HepG2 (cell line): ENCODE results near the gene MYADML2. TPM values are rescaled to one million over a fixed set of nuclear protein-coding genes. Genes with fewer than 3 reads are reported as not detected.

Source experiments
- ATAC-seq: fragments of 200-7000 bp; cut with Tn5 transposase; 3 replicates; pipeline ENCODE4 v1.9.1; 2020; ENCODE audit warnings: mild to moderate bottlenecking, moderate library complexity
- BruUV-seq: library from RNA; stranded (reverse); fragments of 400-500 nt; replicated peaks from 2 replicates; lab custom pipeline; 2021; lab: Mats Ljungman, UMichigan
- CTCF ChIA-PET: fragments of 300-600 bp; formaldehyde crosslinking; extraction: SDS; loops from one replicate; lab custom pipeline; 2021; ENCODE audit warnings: low total read pairs, inconsistent platforms, low intra/inter-chr PET ratio; lab: Yijun Ruan, JAX
- POLR2A ChIA-PET: fragments of 350-600 bp; sonication (Branson Sonifier 250); formaldehyde crosslinking; loops from one replicate; lab custom pipeline; 2020; ENCODE audit warnings: antibody characterized with exemption, inconsistent platforms; lab: Yijun Ruan, JAX
- DNase-seq: peaks from one replicate; pipeline ENCODE4 v3.0.0-alpha.2; 2015; ENCODE audit warnings: low spot score
- FAIRE-seq: peaks from 3 replicates; lab custom pipeline; 2011; peaks lifted over from hg19 to GRCh38; lab: Jason Lieb, UNC
- H2AFZ ChIP-seq: one replicate; pipeline ENCODE4 v1.6.1; 2011; ENCODE audit warnings: low read length, inconsistent platforms
- H3K27ac ChIP-seq: fragments of 300-600 bp; 3 replicates; pipeline ENCODE4 v1.8.0; 2011; ENCODE audit warnings: mixed run types, mild to moderate bottlenecking, mixed read lengths, low read length, inconsistent platforms; ENCODE audit not compliant: insufficient read depth; ENCODE audit errors: extremely low read length
- H3K27me3 ChIP-seq, 2 experiments: fragments of 200-600 bp in 1 of 2; 2 replicates in 1 of 2; 3 replicates in 1 of 2; pipeline versions ENCODE4 v1.6.0 to v1.8.0; 2011; ENCODE audit warnings: low read length in 2 of 2, mild to moderate bottlenecking in 2 of 2, moderate library complexity in 2 of 2, inconsistent platforms in 1 of 2; ENCODE audit not compliant: insufficient read depth in 2 of 2, control insufficient read depth in 1 of 2
- H3K36me3 ChIP-seq, 2 experiments: fragments of 200-600 bp in 1 of 2; replicated peaks in 1 of 2; 2 replicates in 1 of 2; 3 replicates in 1 of 2; pipeline versions ENCODE4 v1.5.1 to v1.8.0; 2011; ENCODE audit warnings: low read length in 2 of 2, inconsistent platforms in 1 of 2; ENCODE audit not compliant: insufficient read depth in 2 of 2, control insufficient read depth in 1 of 2
- H3K4me1 ChIP-seq: 2 replicates; pipeline ENCODE4 v1.5.1; 2012; ENCODE audit warnings: low read length, inconsistent platforms; ENCODE audit not compliant: insufficient read depth
- H3K4me2 ChIP-seq: 2 replicates; pipeline ENCODE4 v1.6.0; 2011; ENCODE audit warnings: low read depth, low read length, inconsistent platforms
- H3K4me3 ChIP-seq, 3 experiments: fragments of 200-600 bp in 1 of 3; sonication (generic), shearing (Covaris generic) in 1 of 3; replicated peaks in 1 of 3; 2 replicates each; pipeline ENCODE4 v1.5.1; 2011 to 2016; ENCODE audit warnings: low read length in 3 of 3, inconsistent platforms in 2 of 3, low read depth in 2 of 3, mild to moderate bottlenecking in 2 of 3, control low read depth in 1 of 3, mixed read lengths in 1 of 3; ENCODE audit not compliant: insufficient read depth in 1 of 3
- H3K79me2 ChIP-seq: one replicate; pipeline ENCODE4 v1.6.1; 2011; ENCODE audit warnings: low read length, inconsistent platforms; ENCODE audit not compliant: insufficient read depth
- H3K9ac ChIP-seq: 2 replicates; pipeline ENCODE4 v1.6.0; 2011; ENCODE audit warnings: mild to moderate bottlenecking, low read depth, low read length, inconsistent platforms; ENCODE audit not compliant: insufficient read depth
- H3K9me3 ChIP-seq: 2 replicates; pipeline ENCODE4 v1.5.1; 2012; ENCODE audit warnings: mild to moderate bottlenecking, low read length
- H4K20me1 ChIP-seq: 2 replicates; pipeline ENCODE4 v1.6.0; 2011; ENCODE audit warnings: inconsistent platforms, mild to moderate bottlenecking, low read length, moderate library complexity; ENCODE audit not compliant: insufficient read depth
- CBX5 ChIP-seq: sonication (generic); formaldehyde crosslinking; IDR thresholded peaks from 2 replicates; pipeline ENCODE4 v1.4.0; 2020; ENCODE audit warnings: missing genetic modification reagents, borderline replicate concordance
- EED ChIP-seq: sonication (generic); formaldehyde crosslinking; IDR thresholded peaks from 2 replicates; pipeline ENCODE4 v1.5.0; 2020; ENCODE audit warnings: mild to moderate bottlenecking, missing genetic modification reagents
- EP300 ChIP-seq, 3 experiments: sonication (generic) in 1 of 3; formaldehyde crosslinking in 1 of 3; IDR thresholded peaks; 2 replicates each; pipeline versions ENCODE4 v1.5.1 to v1.6.1; 2011 to 2020; ENCODE audit warnings: low read depth in 2 of 3, low read length in 2 of 3, borderline replicate concordance in 1 of 3, improper control_type of control experiment in 1 of 3, mild to moderate bottlenecking in 1 of 3, missing genetic modification reagents in 1 of 3, moderate library complexity in 1 of 3
- HNRNPL ChIP-seq: fragments of 200-400 bp; formaldehyde crosslinking; IDR thresholded peaks from 2 replicates; pipeline ENCODE4 v1.6.1; 2017; ENCODE audit warnings: mild to moderate bottlenecking, low read depth, low read length
- IKZF4 ChIP-seq: sonication (generic); formaldehyde crosslinking; IDR thresholded peaks from 2 replicates; pipeline ENCODE4 v1.5.1; 2020; ENCODE audit warnings: borderline replicate concordance, mild to moderate bottlenecking, low read depth, missing genetic modification reagents; ENCODE audit errors: not compliant biosample characterization
- JUN ChIP-seq: sonication (generic); formaldehyde crosslinking; IDR thresholded peaks from 2 replicates; pipeline ENCODE4 v1.4.0; 2020; ENCODE audit warnings: mild to moderate bottlenecking, missing genetic modification reagents
- KDM4B ChIP-seq: sonication (generic); formaldehyde crosslinking; IDR thresholded peaks from 2 replicates; pipeline ENCODE4 v1.4.0; 2020; ENCODE audit warnings: missing genetic modification reagents
- MEIS2 ChIP-seq: sonication (generic); formaldehyde crosslinking; IDR thresholded peaks from 2 replicates; pipeline ENCODE4 v1.9.0; 2021; ENCODE audit warnings: mild to moderate bottlenecking, missing genetic modification reagents
- NCOR1 ChIP-seq: fragments of 200-600 bp; sonication (generic); IDR thresholded peaks from 2 replicates; pipeline ENCODE4 v1.7.0; 2017; ENCODE audit warnings: antibody characterized with exemption, low read length, borderline replicate concordance
- NFYB ChIP-seq: sonication (generic); formaldehyde crosslinking; IDR thresholded peaks from 2 replicates; pipeline ENCODE4 v1.4.0; 2020; ENCODE audit warnings: missing genetic modification reagents
- ZNF253 ChIP-seq: sonication (generic); formaldehyde crosslinking; IDR thresholded peaks from 2 replicates; pipeline ENCODE4 v1.8.0; 2022; ENCODE audit warnings: mild to moderate bottlenecking, missing genetic modification reagents, borderline replicate concordance
- ZNF556 ChIP-seq: sonication (generic); formaldehyde crosslinking; IDR thresholded peaks from 2 replicates; pipeline ENCODE4 v1.4.0; 2020; ENCODE audit warnings: mild to moderate bottlenecking, missing genetic modification reagents, borderline replicate concordance
- ZNF605 ChIP-seq: sonication (generic); formaldehyde crosslinking; IDR thresholded peaks from 2 replicates; pipeline ENCODE4 v1.8.0; 2022; ENCODE audit warnings: mild to moderate bottlenecking, missing genetic modification reagents
- ZNF704 ChIP-seq: sonication (generic); formaldehyde crosslinking; IDR thresholded peaks from 2 replicates; pipeline ENCODE4 v1.8.1; 2023; ENCODE audit warnings: mild to moderate bottlenecking, inconsistent platforms, moderate library complexity, missing genetic modification reagents, borderline replicate concordance
- WGBS: methylation state at CpG from one replicate; pipeline ENCODE4 v1.1.6; 2017; ENCODE audit warnings: low lambda C conversion rate; 5-methylcytosine and 5-hydroxymethylcytosine counted together
- in situ Hi-C: cut with HindIII; loops from 2 replicates; pipeline ENCODE4 v1.10.0; 2017; ENCODE audit warnings: low pct_unique_long_range_greater_than_20kb; ENCODE audit not compliant: extremely low pct_ligation_motif_present
- intact Hi-C: fragments of 100-400 bp; cut with micrococcal nuclease; formaldehyde crosslinking; loops from one replicate; pipeline ENCODE4 v1.10.0; 2022; ENCODE audit not compliant: unreplicated experiment
- polyA plus RNA-seq, 8 experiments: library from polyadenylated mRNA; depleted of rRNA in 3 of 8; stranded (reverse) in 7 of 8; unstranded in 1 of 8; fragments of >200 nt; fragmentation: Illumina TruSeq in 4 of 8; extraction: Trizol in 4 of 8; gene quantifications; 2 replicates each; pipeline versions ENCODE4 v1.2.1 to v1.2.3, GENCODE V29; 2011 to 2016; ENCODE audit warnings: low read depth in 4 of 8, missing spikeins in 1 of 8, mixed read lengths in 1 of 8; ENCODE audit not compliant: insufficient read depth in 1 of 8
- total RNA-seq, 5 experiments: library from RNA; depleted of rRNA; stranded (reverse); fragments of >200 nt; fragmentation: Illumina TruSeq; extraction: Trizol; gene quantifications; 2 replicates each; pipeline ENCODE4 v1.2.3, GENCODE V29; 2016; ENCODE audit warnings: low read depth in 1 of 5
- TF ChIP-seq, protein P1 (sequence below): sonication (generic); formaldehyde crosslinking; IDR thresholded peaks from 2 replicates; pipeline ENCODE4 v1.4.0; 2020; ENCODE audit warnings: mild to moderate bottlenecking, missing genetic modification reagents
- TF ChIP-seq, protein P2 (sequence below): sonication (generic); formaldehyde crosslinking; IDR thresholded peaks from 2 replicates; pipeline ENCODE4 v1.4.0; 2020; ENCODE audit warnings: missing genetic modification reagents, mild to moderate bottlenecking, borderline replicate concordance

MYADML2 gene
- total and polyA plus RNA-seq, 2 of the 13 experiments (the other 11 are each of a cell fraction or from before 2014, with no cell fraction given) = not detected

DNA sequence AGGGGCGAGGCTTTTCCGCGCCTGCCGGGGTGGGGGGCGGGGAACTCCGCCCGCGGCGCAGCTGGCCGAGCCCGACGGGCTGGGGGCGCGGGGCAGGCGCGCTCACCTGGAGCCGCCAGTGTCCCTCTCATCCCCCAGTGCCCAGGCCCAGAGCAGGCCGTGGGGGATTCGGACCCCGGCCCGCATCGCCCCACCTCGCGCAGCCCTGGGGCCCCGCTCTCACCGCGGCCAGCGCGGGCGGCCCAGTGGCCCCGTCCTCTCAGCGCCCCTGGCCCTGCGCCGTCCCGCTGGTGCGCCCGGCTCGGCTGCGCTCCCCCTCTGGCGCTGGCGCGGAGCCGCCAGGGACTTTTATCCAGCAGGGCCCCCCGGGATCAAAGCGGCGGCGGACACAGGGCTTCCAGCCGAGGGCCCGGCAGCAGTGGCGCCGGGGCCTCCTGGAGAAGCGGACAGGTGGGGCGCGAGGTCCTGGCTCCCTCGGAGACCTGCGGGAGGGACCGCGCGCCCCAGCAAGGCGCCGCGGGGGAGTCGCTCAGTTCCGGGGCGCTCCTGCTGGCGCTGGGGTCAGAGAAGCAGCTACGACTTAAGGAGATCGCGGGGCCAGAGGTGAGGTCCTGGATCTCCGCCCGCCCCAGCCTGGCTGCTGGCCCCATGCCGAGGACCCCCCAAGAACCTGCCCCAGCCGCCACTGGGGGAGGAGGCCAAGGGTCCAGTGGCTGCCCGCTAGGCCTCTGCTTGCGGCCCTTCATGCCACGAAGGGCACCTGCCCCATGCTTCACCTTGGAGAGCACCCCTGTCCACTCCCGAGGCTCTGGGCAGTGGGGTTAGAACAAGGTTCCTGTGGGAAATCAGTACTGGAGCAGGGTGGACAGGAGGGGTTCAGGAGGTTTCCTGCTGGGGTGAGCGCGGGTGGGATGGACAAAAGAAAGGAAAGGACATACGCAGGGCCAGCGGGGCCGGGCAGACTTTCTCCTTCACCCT lies 14.8 kb upstream of the MYADML2 start:
- H3K4me1 ChIP-seq = peaks cover 73% of the 10 kb centered on the region
- no peaks in the 10 kb centered on the region; a peak in 1 of 5 replicates for H3K27me3 ChIP-seq
- H3K9me3 ChIP-seq = no peaks in the 10 kb centered on the region
- intact Hi-C loops = loop anchor here (2.0 kb wide), 1 partner anchor 33 kb away; no protein-coding TSS in a partner anchor
- peaks cover 21% of the 10 kb centered on the region for H4K20me1 ChIP-seq
- no TSS peak for BruUV-seq
- DNase-seq (no peak), ATAC-seq (peak; percentile 11), FAIRE-seq (no peak)
- CTCF ChIA-PET = interaction anchor here (3.6 to 4.7 kb wide), 5 partner anchors 16 to 58 kb away, joined by 25 to 181 read pairs (median 33); partner anchors contain the start of genes ASPSCR1, CENPX and LRRC45
- 38% methylated on average over 27 of the region's 82 CpGs for WGBS
- no peak overlapping the region for H2AFZ ChIP-seq
- peak overlapping the region; percentile 91 for H3K9ac ChIP-seq
- POLR2A ChIA-PET = interaction anchor here (1.8 to 7.0 kb wide), 11 partner anchors 9 to 76 kb away, joined by 7 to 406 read pairs (median 17); partner anchors contain the start of genes ASPSCR1, CENPX, DCXR and LRRC45
- peaks cover 16 to 27% of the 10 kb centered on the region in 2 experiments for H3K36me3 ChIP-seq
- H3K4me2 ChIP-seq = peak overlapping the region; percentile 94
- H3K79me2 ChIP-seq = peaks cover 59% of the 10 kb centered on the region
- H3K4me3 ChIP-seq = peak overlapping the region; percentile 66 to 81 (median 74)
- in situ Hi-C loops = no loop called here
- H3K27ac ChIP-seq = peak overlapping the region; percentile 84
- 0 out of 2 replicates have a peak, but pooled peaks have one; percentile 12 for TF ChIP-seq ZNF704 (CRISPR knock-in tag)
- TF ChIP-seq EED (CRISPR knock-in tag) = 0 out of 2 replicates have a peak, but pooled peaks have one; percentile 14
- TF ChIP-seq, protein P1, sequence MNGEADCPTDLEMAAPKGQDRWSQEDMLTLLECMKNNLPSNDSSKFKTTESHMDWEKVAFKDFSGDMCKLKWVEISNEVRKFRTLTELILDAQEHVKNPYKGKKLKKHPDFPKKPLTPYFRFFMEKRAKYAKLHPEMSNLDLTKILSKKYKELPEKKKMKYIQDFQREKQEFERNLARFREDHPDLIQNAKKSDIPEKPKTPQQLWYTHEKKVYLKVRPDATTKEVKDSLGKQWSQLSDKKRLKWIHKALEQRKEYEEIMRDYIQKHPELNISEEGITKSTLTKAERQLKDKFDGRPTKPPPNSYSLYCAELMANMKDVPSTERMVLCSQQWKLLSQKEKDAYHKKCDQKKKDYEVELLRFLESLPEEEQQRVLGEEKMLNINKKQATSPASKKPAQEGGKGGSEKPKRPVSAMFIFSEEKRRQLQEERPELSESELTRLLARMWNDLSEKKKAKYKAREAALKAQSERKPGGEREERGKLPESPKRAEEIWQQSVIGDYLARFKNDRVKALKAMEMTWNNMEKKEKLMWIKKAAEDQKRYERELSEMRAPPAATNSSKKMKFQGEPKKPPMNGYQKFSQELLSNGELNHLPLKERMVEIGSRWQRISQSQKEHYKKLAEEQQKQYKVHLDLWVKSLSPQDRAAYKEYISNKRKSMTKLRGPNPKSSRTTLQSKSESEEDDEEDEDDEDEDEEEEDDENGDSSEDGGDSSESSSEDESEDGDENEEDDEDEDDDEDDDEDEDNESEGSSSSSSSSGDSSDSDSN (CRISPR knock-in tag) = peak; percentile 57; the same call in 1 of the 2 replicates
- TF ChIP-seq ZNF556 (CRISPR knock-in tag) = no peak
- no peak for TF ChIP-seq ZNF253 (CRISPR knock-in tag)
- no peak for TF ChIP-seq NCOR1
- TF ChIP-seq EP300 (IDR thresholded peaks at IDR 0.05; ENCODE audit: low read depth in 2 of 2, low read length in 2 of 2) = no peak
- no peak for TF ChIP-seq EP300 (CRISPR knock-in tag; IDR thresholded peaks at IDR 0.05; ENCODE audit: borderline replicate concordance)
- 0 out of 2 replicates have a peak, but pooled peaks have one; percentile 6 for TF ChIP-seq ZNF605
- TF ChIP-seq JUN (CRISPR knock-in tag) = no peak
- TF ChIP-seq KDM4B = no peak
- no peak; the same call in 1 of the 2 replicates for TF ChIP-seq CBX5 (CRISPR knock-in tag)
- TF ChIP-seq IKZF4 (CRISPR knock-in tag) = peak; percentile 62
- no peak for TF ChIP-seq MEIS2 (CRISPR knock-in tag)
- TF ChIP-seq HNRNPL = peak; percentile 84
- TF ChIP-seq NFYB = no peak
- TF ChIP-seq, protein P2, sequence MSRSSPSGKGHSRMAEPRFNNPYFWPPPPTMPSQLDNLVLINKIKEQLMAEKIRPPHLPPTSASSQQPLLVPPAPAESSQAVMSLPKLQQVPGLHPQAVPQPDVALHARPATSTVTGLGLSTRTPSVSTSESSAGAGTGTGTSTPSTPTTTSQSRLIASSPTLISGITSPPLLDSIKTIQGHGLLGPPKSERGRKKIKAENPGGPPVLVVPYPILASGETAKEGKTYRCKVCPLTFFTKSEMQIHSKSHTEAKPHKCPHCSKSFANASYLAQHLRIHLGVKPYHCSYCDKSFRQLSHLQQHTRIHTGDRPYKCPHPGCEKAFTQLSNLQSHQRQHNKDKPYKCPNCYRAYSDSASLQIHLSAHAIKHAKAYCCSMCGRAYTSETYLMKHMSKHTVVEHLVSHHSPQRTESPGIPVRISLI = 0 out of 2 replicates have a peak, but pooled peaks have one; percentile 15
